Measurements from ENCODE around the gene CEP126. TPM values are rescaled to one million over a fixed set of nuclear protein-coding genes. Genes with fewer than 3 reads are reported as not detected.

CEP126 gene
- total and polyA plus RNA-seq, 8 donors, result 0.47 to 9.6 (median 1.7) TPM

DNA sequence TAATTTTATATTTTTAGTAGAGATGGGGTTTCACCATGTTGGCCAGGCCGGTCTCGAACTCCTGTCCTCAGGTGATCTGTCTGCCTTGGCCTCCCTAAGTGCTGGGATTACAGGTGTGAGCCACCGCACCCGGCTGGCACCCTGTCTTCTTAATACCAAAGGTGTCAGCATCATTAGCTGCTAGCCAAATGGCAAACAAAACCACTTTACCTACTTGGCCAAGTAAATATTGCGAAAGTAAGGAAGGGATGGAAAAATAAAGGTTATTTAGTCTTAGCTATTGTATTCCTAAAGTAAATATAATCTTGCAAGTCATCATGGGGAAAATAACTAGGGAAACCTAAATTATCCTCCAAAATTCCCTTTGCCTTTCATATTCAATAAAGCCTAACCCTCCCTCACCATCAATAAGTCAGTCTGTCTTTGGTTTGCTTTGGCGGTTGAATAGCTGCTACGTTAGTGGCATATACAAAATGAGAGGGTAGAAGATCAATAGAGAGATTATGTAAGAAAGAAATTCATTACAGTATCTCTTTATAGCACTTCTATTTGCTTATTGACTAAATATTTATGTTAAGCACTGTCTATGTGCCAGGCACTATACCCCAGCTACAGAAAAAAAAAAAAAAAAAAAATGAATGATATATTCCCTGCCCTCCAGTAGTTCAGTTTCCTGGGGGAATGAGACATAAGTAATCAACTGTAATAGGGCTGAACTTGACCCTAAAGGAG, 92.2 kb downstream of the CEP126 start:
- DNase-seq (no peak), ATAC-seq (peak in 3 of 4 donors; percentile 11 to 36 (median 36))
- intact Hi-C loops (cut with DNase I), result loop anchor here in 1 of 3 donors (5.0 kb wide), 1 partner anchor 145 kb away; no protein-coding TSS in a partner anchor

DNA sequence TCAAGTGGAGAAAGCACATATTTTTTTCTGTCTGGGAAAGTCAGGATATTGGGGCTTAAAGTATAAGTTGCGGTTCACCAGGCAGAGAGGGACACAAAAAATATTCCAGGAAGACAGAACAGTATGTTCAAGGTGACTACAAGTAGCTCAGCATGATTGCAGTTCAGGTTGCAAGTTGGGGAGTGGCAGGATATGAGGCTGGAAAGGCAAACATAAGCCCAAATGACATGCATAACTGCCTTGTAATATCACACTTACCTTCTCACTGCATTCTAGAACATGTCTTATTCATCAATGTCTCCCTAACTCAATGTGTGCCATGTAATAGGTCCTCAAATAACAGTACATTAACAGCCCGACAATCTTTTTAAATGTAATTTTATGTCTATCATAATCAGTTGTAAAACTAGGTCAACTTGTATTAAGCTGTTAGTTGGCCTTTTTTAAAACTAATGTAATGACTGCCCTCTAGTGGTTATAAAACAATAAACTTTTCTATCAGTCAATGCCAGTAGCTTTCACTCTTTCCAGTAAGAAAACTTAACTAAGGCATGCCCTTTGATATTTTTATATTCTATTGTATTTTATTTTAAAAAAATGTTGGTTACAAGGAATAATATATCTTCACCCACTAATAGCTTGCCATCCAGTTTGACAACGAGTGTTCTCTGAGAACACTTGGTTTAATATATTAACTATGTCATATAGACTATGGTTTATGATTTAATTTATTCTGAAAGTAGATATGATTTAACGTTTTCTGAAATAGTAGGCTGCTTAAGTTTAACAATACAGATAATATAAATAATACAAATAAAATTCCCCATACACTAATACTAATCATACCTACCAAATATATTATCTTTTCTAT, 93.0 kb downstream of the CEP126 start:
- WGBS, 2 donors, result 23 to 24% methylated on average over 4 of the region's 4 CpGs
- no peak overlapping the region for H3K27ac ChIP-seq
- FAIRE-seq, result peak; percentile 97
- TF ChIP-seq, protein P1, sequence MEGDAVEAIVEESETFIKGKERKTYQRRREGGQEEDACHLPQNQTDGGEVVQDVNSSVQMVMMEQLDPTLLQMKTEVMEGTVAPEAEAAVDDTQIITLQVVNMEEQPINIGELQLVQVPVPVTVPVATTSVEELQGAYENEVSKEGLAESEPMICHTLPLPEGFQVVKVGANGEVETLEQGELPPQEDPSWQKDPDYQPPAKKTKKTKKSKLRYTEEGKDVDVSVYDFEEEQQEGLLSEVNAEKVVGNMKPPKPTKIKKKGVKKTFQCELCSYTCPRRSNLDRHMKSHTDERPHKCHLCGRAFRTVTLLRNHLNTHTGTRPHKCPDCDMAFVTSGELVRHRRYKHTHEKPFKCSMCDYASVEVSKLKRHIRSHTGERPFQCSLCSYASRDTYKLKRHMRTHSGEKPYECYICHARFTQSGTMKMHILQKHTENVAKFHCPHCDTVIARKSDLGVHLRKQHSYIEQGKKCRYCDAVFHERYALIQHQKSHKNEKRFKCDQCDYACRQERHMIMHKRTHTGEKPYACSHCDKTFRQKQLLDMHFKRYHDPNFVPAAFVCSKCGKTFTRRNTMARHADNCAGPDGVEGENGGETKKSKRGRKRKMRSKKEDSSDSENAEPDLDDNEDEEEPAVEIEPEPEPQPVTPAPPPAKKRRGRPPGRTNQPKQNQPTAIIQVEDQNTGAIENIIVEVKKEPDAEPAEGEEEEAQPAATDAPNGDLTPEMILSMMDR (IDR thresholded peaks at IDR 0.05), result peak; percentile 28 to 58 (median 47)
- DNase-seq, result no peak
- no peaks in the 10 kb centered on the region for H3K9me3 ChIP-seq
- H3K36me3 ChIP-seq, result no peaks in the 10 kb centered on the region
- ATAC-seq, result peak; percentile 77 to 90 (median 88)
- H3K4me3 ChIP-seq, result no peak overlapping the region
- H3K27me3 ChIP-seq, result no peaks in the 10 kb centered on the region
- H3K4me1 ChIP-seq, result peaks cover 0 to 3% (median 0%) of the 10 kb centered on the region in 3 donors
- intact Hi-C loops (cut with DNase I), result loop anchor here in 1 of 3 donors (5.0 kb wide), 1 partner anchor 146 kb away; no protein-coding TSS in a partner anchor

More for the DNA sequence above, 92.2 kb downstream of the CEP126 start:
- Histone ChIP-seq H3K27ac (no peak overlapping the region), H3K9me3 (no peaks in the 10 kb centered on the region), H3K27me3 (no peaks in the 10 kb centered on the region), H3K36me3 (no peaks in the 10 kb centered on the region), H3K4me1 (peaks cover 0 to 3% (median 0%) of the 10 kb centered on the region in 3 donors), H3K4me3 (no peak overlapping the region)
- 78 to 81% methylated on average over 7 of the region's 7 CpGs for WGBS, 2 donors
- TF ChIP-seq, protein P1 (IDR thresholded peaks at IDR 0.05), result no peak
- FAIRE-seq, result no peak

DNA sequence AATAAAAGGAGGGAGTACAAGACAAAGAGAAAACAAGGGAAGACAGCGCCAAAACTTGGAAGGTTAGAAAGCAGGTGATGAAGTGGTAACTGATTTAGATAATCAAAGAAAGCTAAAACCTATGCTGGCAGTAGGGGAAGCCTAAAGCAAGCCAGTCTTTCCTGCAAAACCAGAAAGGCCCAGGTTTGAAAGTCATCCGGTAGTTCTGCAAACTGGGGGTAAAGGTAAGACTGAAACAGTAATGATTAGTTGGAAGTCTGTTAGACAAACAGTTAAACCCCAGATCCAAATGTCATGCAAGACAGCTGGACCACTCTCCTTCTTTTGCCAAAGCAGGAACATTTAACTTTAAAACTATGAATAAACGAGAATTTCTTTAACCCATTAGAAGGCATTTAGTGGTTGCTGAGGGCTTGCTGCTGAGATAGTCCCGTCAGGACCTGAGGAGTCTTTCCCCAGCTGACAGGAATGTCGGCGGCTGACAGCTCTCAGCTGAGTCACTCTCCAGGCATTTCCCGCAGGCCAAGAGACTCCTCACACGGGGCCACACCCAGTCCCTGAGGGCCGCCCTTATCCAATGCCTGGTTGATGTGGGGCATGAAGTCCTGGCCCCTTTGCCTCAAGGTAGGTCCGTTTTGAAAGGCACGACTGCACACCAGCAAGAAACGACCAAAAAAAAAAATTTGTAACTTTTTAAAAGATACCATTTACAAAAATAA, 96.1 kb downstream of the CEP126 start:
- Histone ChIP-seq H3K27ac (no peak overlapping the region), H3K36me3 (no peaks in the 10 kb centered on the region), H3K4me3 (no peak overlapping the region), H3K4me1 (peaks cover 0 to 3% (median 0%) of the 10 kb centered on the region in 3 donors), H3K9me3 (no peaks in the 10 kb centered on the region), H3K27me3 (no peaks in the 10 kb centered on the region)
- peak in 1 of 6 donors; percentile 21 for DNase-seq
- intact Hi-C loops (cut with DNase I), result no loop called here
- TF ChIP-seq, protein P1 (IDR thresholded peaks at IDR 0.05), result no peak
- FAIRE-seq, result no peak
- WGBS, 2 donors, result 26 to 28% methylated on average over 12 of the region's 12 CpGs
- peak in 3 of 4 donors; percentile 32 to 58 (median 47) for ATAC-seq

DNA sequence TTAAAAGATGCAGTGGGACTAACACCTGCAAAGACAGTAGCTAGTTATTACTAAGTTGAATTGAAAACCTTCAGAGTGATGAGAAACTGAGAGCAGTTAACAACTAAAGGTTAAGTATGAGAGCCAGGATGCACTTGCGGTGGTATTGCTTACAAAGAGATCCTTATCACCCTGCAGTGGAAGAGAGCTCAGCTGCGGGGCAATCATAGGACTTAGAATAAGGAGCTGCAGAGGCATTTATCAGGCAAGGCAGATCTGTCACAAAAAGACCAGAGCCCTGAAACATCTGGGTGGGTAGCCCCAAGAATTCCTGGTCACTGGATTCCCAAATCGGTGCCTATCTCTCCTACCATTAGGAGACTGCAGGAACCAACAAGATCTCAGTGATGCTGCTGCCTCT, 98.1 kb downstream of the CEP126 start:
- 51 to 59% methylated on average over 3 of the region's 3 CpGs for WGBS, 2 donors

More for the DNA sequence above, 98.1 kb downstream of the CEP126 start:
- H3K36me3 ChIP-seq, result no peaks in the 10 kb centered on the region
- FAIRE-seq, result no peak
- no peak overlapping the region for H3K27ac ChIP-seq
- no peak for DNase-seq
- H3K4me1 ChIP-seq, result no peaks in the 10 kb centered on the region
- H3K27me3 ChIP-seq, result no peaks in the 10 kb centered on the region
- H3K4me3 ChIP-seq, result no peak overlapping the region
- intact Hi-C loops (cut with DNase I), result no loop called here
- TF ChIP-seq, protein P1 (IDR thresholded peaks at IDR 0.05), result no peak
- H3K9me3 ChIP-seq, result no peaks in the 10 kb centered on the region
- ATAC-seq, result no peak
